Small intestine (tissue), 7 donors: ENCODE measurements around the gene CBFB. TPM values are rescaled to one million over a fixed set of nuclear protein-coding genes. Genes with fewer than 3 reads are reported as not detected.
A peak's percentile ranks its signal among the peaks of the same experiment; 100 is the strongest.
"Not testable (repeated sequence)": the region's sequence is repeated elsewhere in the genome, so short reads cannot be mapped to it uniquely, and the experiment has no call there.

Experiments used
- DNase-seq, 2 donors: peaks; one replicate each; pipeline versions ENCODE4 v3.0.0 to v3.0.0-alpha.2; 2013
- FAIRE-seq: peaks from 2 replicates; lab custom pipeline; 2012; peaks lifted over from hg19 to GRCh38; lab: Jason Lieb, UNC
- H3K27ac ChIP-seq, 3 donors: one replicate each; pipeline ENCODE4 v1.5.1; 2013; ENCODE audit warnings: low read length in 2 of 3, mild to moderate bottlenecking in 2 of 3, control low read depth in 1 of 3, inconsistent platforms in 1 of 3, low read depth in 1 of 3, moderate library complexity in 1 of 3
- H3K27me3 ChIP-seq, 3 donors: one replicate each; pipeline ENCODE4 v1.6.1; 2013; ENCODE audit warnings: low read length in 3 of 3, inconsistent platforms in 1 of 3; ENCODE audit not compliant: control insufficient read depth in 3 of 3, insufficient read depth in 3 of 3
- H3K36me3 ChIP-seq, 3 donors: one replicate each; pipeline ENCODE4 v1.6.1; 2013; ENCODE audit warnings: low read length in 3 of 3, inconsistent platforms in 1 of 3, low read depth in 1 of 3, mild to moderate bottlenecking in 1 of 3, moderate library complexity in 1 of 3; ENCODE audit not compliant: control insufficient read depth in 3 of 3, insufficient read depth in 2 of 3
- H3K4me1 ChIP-seq, 3 donors: one replicate each; pipeline ENCODE4 v1.6.1; 2013; ENCODE audit warnings: low read length in 2 of 3, inconsistent platforms in 1 of 3, low read depth in 1 of 3, mild to moderate bottlenecking in 1 of 3, moderate library complexity in 1 of 3; ENCODE audit not compliant: control insufficient read depth in 3 of 3, insufficient read depth in 2 of 3
- H3K4me3 ChIP-seq, 3 donors: one replicate each; pipeline ENCODE4 v1.5.1; 2013; ENCODE audit warnings: low read length in 3 of 3, control low read depth in 1 of 3, inconsistent platforms in 1 of 3, low read depth in 1 of 3, mild to moderate bottlenecking in 1 of 3, moderate library complexity in 1 of 3
- H3K9me3 ChIP-seq, 2 donors: one replicate each; pipeline ENCODE4 v1.6.1; 2013; ENCODE audit warnings: low read depth in 1 of 2, low read length in 1 of 2; ENCODE audit not compliant: control insufficient read depth in 2 of 2, insufficient read depth in 1 of 2
- WGBS, 3 donors: extraction: QIAGEN DNeasy Blood & Tissue Kit; methylation state at CpG; one replicate each; pipeline ENCODE4 v1.1.7; 2013; 5-methylcytosine and 5-hydroxymethylcytosine counted together
- polyA plus RNA-seq, 4 donors: library from polyadenylated mRNA; stranded (reverse) in 3 of 4; unstranded in 1 of 4; fragments of 200-250 nt in 3 of 4; fragments of 120-200 nt in 1 of 4; gene quantifications; one replicate each; pipeline versions ENCODE4 v1.2.1 to v1.2.3, GENCODE V29; 2013
- donor health status: healthy with polysubstance abuse.
- donor health status: control.
- donor health status: control.
- donor health status: Bipolar disorder and iron deficiency.
- donor health status: healthy.

The CBFB gene
- polyA plus RNA-seq, 4 donors = 5.4 to 21.6 (median 10.7) TPM

GRCh38 chr16:67039260-67040020, 10.5 kb downstream of the CBFB start:
- WGBS, 3 donors = 84 to 93% (median 90%) methylated on average over 2 of the region's 2 CpGs
- no peak for FAIRE-seq
- Histone ChIP-seq H3K27ac (no peak overlapping the region), H3K4me3 (no peak overlapping the region), H3K27me3 (no peaks in the 10 kb centered on the region), H3K9me3 (no peaks in the 10 kb centered on the region), H3K36me3 (peaks cover 0 to 24% (median 2%) of the 10 kb centered on the region in 3 donors), H3K4me1 (no peaks in the 10 kb centered on the region)
- no peak for DNase-seq

DNA sequence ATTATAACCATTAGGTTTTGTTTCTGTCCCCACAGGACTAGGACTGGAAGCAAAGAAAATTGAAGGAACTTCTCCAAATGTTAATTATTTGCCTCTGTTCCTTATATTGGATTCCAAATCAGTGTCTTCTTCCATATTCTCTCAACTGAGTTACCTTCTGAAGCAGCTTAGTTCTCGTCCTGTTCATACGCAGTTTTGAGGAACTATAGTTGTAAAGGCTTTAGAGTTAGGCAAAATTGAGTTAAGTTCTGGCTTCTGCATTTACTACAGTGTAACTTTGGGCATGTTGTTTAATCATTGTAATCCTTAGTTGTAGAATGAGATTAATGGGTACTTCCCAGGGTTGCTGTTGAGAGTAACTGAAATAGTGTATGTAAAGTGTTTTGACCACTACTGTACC, 11.2 kb downstream of the CBFB start:
- 85 to 96% (median 94%) methylated on average over 2 of the region's 2 CpGs for WGBS, 3 donors

GRCh38 chr16:67040906-67041305, 12.0 kb downstream of the CBFB start:
- H3K4me1 ChIP-seq = no peaks in the 10 kb centered on the region
- H3K27me3 ChIP-seq = no peaks in the 10 kb centered on the region
- FAIRE-seq (no peak), DNase-seq (no peak)
- H3K9me3 ChIP-seq = no peaks in the 10 kb centered on the region
- no peak overlapping the region for H3K4me3 ChIP-seq
- H3K36me3 ChIP-seq = peaks cover 0 to 23% (median 2%) of the 10 kb centered on the region in 3 donors
- 72 to 85% (median 81%) methylated on average over 2 of the region's 2 CpGs for WGBS, 3 donors
- H3K27ac ChIP-seq = no peak overlapping the region

More for the DNA sequence above, 11.2 kb downstream of the CBFB start:
- no peak overlapping the region for H3K4me3 ChIP-seq
- peaks cover 0 to 21% (median 2%) of the 10 kb centered on the region in 3 donors for H3K36me3 ChIP-seq
- no peak overlapping the region for H3K27ac ChIP-seq
- no peaks in the 10 kb centered on the region for H3K9me3 ChIP-seq
- no peaks in the 10 kb centered on the region for H3K27me3 ChIP-seq
- H3K4me1 ChIP-seq = no peaks in the 10 kb centered on the region
- FAIRE-seq (no peak), DNase-seq (no peak)

DNA sequence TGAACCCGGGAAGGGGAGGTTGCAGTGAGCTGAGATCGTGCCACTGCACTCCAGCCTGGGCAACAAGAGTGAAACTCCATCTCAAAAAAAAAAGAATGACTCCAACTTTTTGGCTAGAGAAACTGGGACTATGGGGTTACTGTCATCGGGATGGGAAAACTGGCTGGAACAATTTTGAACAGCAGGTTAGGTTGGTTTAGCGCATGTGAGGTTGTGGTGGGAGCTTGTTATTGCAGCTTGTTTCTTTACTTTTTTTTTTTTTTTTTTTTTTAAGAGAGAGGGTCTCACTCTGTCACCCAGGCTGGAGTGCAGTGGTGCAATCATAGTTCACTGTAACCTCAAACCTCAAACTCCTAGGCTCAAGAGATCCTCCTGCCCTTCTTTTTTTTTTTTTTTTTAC, 12.6 kb downstream of the CBFB start:
- peaks cover 0 to 24% (median 2%) of the 10 kb centered on the region in 3 donors for H3K36me3 ChIP-seq
- H3K9me3 ChIP-seq, H3K27me3 ChIP-seq, DNase-seq, H3K27ac ChIP-seq, H3K4me1 ChIP-seq, H3K4me3 ChIP-seq, FAIRE-seq: not testable (repeated sequence)
- WGBS, 3 donors = 95 to 100% (median 98%) methylated on average over 4 of the region's 4 CpGs

DNA sequence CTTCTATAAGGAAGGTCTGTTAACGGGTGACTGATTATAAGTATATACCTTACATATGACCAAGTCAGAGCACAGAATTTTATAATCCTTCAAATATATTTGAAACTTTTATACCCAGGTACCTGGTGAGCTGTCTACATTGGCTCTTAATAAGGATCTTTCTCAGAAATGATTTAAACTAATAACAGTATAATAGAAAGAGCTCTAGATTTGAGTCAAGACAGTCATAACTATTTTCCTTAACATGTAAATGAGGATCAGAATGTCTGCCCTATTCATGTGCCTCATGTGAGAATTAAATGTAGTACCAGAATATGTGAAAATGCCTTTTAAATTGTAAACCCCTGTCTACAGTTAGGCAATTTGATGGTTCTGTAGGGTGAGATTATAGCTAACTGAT, 14.5 kb downstream of the CBFB start:
- DNase-seq (no peak), FAIRE-seq (no peak)
- Histone ChIP-seq H3K36me3 (peaks cover 0 to 19% (median 2%) of the 10 kb centered on the region in 3 donors), H3K9me3 (no peaks in the 10 kb centered on the region), H3K27me3 (no peaks in the 10 kb centered on the region), H3K4me3 (no peak overlapping the region), H3K27ac (no peak overlapping the region), H3K4me1 (no peaks in the 10 kb centered on the region)
- 93 to 96% (median 94%) methylated on average over 1 of the region's 1 CpG for WGBS, 3 donors

DNA sequence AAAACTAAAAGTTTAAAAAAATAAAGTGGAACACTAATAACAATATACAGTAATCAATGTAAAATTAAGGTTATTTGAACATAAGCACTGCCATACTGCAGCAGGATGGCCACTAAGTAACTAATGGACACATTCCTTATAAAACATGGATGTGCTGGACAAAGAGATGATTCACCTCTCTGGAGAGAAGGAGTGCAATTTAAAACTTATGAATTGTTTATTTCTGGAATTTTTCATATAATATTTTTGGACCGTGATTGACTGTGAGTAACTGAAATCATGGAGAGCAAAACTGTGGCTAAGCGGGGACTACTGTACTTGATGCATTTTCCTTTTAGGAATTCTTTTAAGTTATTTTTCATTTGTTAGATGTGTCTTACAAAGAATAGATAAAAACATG, 21.8 kb downstream of the CBFB start:
- FAIRE-seq = no peak
- Histone ChIP-seq H3K36me3 (peaks cover 0 to 21% (median 0%) of the 10 kb centered on the region in 3 donors), H3K4me1 (no peaks in the 10 kb centered on the region), H3K27me3 (no peaks in the 10 kb centered on the region), H3K9me3 (no peaks in the 10 kb centered on the region), H3K27ac (no peak overlapping the region), H3K4me3 (no peak overlapping the region)
- WGBS, 3 donors = 85 to 100% (median 91%) methylated on average over 2 of the region's 2 CpGs
- no peak for DNase-seq

- DNase-seq = no peak
- Histone ChIP-seq H3K4me1 (no peaks in the 10 kb centered on the region), H3K36me3 (peaks cover 0 to 18% (median 0%) of the 10 kb centered on the region in 3 donors), H3K4me3 (no peak overlapping the region), H3K27ac (no peak overlapping the region), H3K27me3 (no peaks in the 10 kb centered on the region), H3K9me3 (no peaks in the 10 kb centered on the region)
- FAIRE-seq = no peak
- 80 to 95% (median 86%) methylated on average over 1 of the region's 1 CpG for WGBS, 3 donors
These were observed 23.4 kb downstream of the CBFB start for GRCh38 chr16:67052399-67052798.

DNA sequence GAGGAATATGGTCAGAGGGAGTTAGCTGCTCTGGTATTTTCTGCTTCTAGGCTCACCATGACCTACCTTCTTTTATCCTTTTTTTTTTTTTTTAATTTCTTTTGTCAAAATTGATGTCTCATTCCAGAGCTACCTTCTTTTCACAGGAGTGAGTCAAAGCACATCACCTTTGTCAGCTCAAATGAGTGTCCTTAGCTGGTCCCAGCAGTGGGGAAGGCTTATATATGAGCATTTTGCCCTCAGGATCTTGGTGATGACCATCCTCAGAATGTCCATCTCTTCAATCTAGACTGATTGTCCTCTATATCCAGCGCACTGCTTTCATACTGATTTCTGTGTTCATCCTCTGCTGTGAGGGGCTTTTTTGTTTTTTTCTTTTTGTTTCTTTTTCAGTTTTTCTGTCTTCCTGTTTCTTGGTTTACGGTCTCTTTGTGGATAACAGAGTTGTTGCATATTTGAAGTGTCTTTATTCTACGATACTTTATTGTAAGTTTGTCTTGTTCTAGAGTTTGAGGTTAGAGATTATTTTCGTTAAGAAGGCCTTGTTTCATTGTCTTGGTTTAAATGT, 24.9 kb downstream of the CBFB start:
- FAIRE-seq (no peak), DNase-seq (no peak)
- H3K27me3 ChIP-seq = no peaks in the 10 kb centered on the region
- 73 to 89% (median 77%) methylated on average over 4 of the region's 4 CpGs for WGBS, 3 donors
- no peaks in the 10 kb centered on the region for H3K9me3 ChIP-seq
- H3K4me3 ChIP-seq = no peak overlapping the region
- H3K4me1 ChIP-seq = no peaks in the 10 kb centered on the region
- H3K36me3 ChIP-seq = peaks cover 0 to 16% (median 0%) of the 10 kb centered on the region in 3 donors
- H3K27ac ChIP-seq = peak overlapping the region in 1 of 3 donors; percentile 4
